Skeletal muscle tissue (tissue), 5 donors: ENCODE data around the gene WNT8A. TPM values are rescaled to one million over a fixed set of nuclear protein-coding genes. Genes with fewer than 3 reads are reported as not detected.

ENCODE experiments used
- H3K27ac ChIP-seq: one replicate; pipeline ENCODE4 v1.7.0; 2013; ENCODE audit warnings: mild to moderate bottlenecking, low read depth, low read length, inconsistent platforms
- H3K27me3 ChIP-seq, 3 donors: one replicate each; pipeline ENCODE4 v1.7.0; 2013; ENCODE audit warnings: low read length in 3 of 3; ENCODE audit not compliant: control insufficient read depth in 3 of 3, insufficient read depth in 3 of 3
- H3K36me3 ChIP-seq, 3 donors: one replicate each; pipeline ENCODE4 v1.7.0; 2013; ENCODE audit warnings: low read length in 3 of 3; ENCODE audit not compliant: control insufficient read depth in 3 of 3, insufficient read depth in 3 of 3
- H3K4me1 ChIP-seq, 3 donors: one replicate each; pipeline ENCODE4 v1.7.0; 2013; ENCODE audit warnings: low read length in 3 of 3, mild to moderate bottlenecking in 3 of 3; ENCODE audit not compliant: control insufficient read depth in 3 of 3, insufficient read depth in 3 of 3
- H3K4me3 ChIP-seq, 3 donors: one replicate each; pipeline ENCODE4 v1.7.0; 2013; ENCODE audit warnings: low read length in 3 of 3
- H3K9ac ChIP-seq, 3 donors: one replicate each; pipeline ENCODE4 v1.7.0; 2013; ENCODE audit warnings: low read length in 3 of 3, mild to moderate bottlenecking in 3 of 3, moderate library complexity in 2 of 3, low read depth in 1 of 3
- H3K9me3 ChIP-seq, 3 donors: one replicate each; pipeline ENCODE4 v1.7.0; 2013; ENCODE audit warnings: low read length in 3 of 3; ENCODE audit not compliant: control insufficient read depth in 3 of 3
- small RNA-seq: library from RNA; depleted of rRNA; stranded (forward); fragments of <200 nt; gene quantifications from one replicate; pipeline ENCODE3, GENCODE V24; 2014
- total RNA-seq: library from RNA; depleted of rRNA; stranded (reverse); fragments of >200 nt; gene quantifications from one replicate; pipeline ENCODE4 v1.2.3, GENCODE V29; 2014
- donor health status: Osteomylitis.

The WNT8A gene
- total RNA-seq, 1 donor from 2014 or later = not detected

GRCh38 chr5:138138949-138139780 lies 55.3 kb downstream of the WNT8A start, which contains the start of gene NME5:
Gene NME5 (minus strand): TSS chr5:138139428. CDS start chr5:138138780, 648 bp downstream.
- Histone ChIP-seq H3K9ac (peak within 1 kb of the TSS in 2 of 3 donors; percentile 50 to 61), H3K9me3 (no peaks in the 10 kb centered on the region), H3K4me3 (peak within 1 kb of the TSS; percentile 68 to 85 (median 80)), H3K27me3 (no peaks in the 10 kb centered on the region), H3K4me1 (no peaks in the 10 kb centered on the region), H3K36me3 (no peaks in the 10 kb centered on the region), H3K27ac (no peak within 1 kb of the TSS)

- H3K9ac ChIP-seq = peak overlapping the region in 1 of 3 donors; percentile 50
- no peaks in the 10 kb centered on the region for H3K9me3 ChIP-seq
- H3K36me3 ChIP-seq = no peaks in the 10 kb centered on the region
- H3K27ac ChIP-seq = no peak overlapping the region
- peak overlapping the region in 2 of 3 donors; percentile 80 to 85 for H3K4me3 ChIP-seq
- H3K27me3 ChIP-seq = no peaks in the 10 kb centered on the region
- no peaks in the 10 kb centered on the region for H3K4me1 ChIP-seq
These were observed 55.9 kb downstream of the WNT8A start for GRCh38 chr5:138139781-138140090.

- Histone ChIP-seq H3K4me3 (no peak overlapping the region), H3K27ac (no peak overlapping the region), H3K36me3 (no peaks in the 10 kb centered on the region), H3K27me3 (no peaks in the 10 kb centered on the region), H3K9me3 (no peaks in the 10 kb centered on the region), H3K4me1 (no peaks in the 10 kb centered on the region), H3K9ac (no peak overlapping the region)
These were observed 56.4 kb downstream of the WNT8A start for GRCh38 chr5:138140268-138140667.

Small RNA genes lying within 50 kb of the gene (small RNA-seq; reads per million reads assigned to genes)
- gene RNU6-1148P (not detected), gene RNU6-460P (not detected), gene RNU6-888P (not detected)

Other genes starting within 250 kb of the WNT8A start
- gene MYOT, start 216.2 kb upstream of the WNT8A start, total RNA-seq = 54.8 TPM
- gene PKD2L2, start 194.6 kb upstream of the WNT8A start, total RNA-seq = 2.6 TPM
- gene FAM13B, start 51.0 kb upstream of the WNT8A start, total RNA-seq = 43.8 TPM
- not detected for gene NME5, start 55.4 kb downstream of the WNT8A start, total RNA-seq
- 34.4 TPM for gene BRD8, start 94.6 kb downstream of the WNT8A start, total RNA-seq
- gene KIF20A, start 95.1 kb downstream of the WNT8A start, total RNA-seq = 8.9 TPM
- gene CDC23, start 129.3 kb downstream of the WNT8A start, total RNA-seq = 41.8 TPM
- 1.0 TPM for gene GFRA3, start 190.6 kb downstream of the WNT8A start, total RNA-seq
- 3.7 TPM for gene CDC25C, start 247.8 kb downstream of the WNT8A start, total RNA-seq